ENCODE results near the gene ADCY1.

DNA sequence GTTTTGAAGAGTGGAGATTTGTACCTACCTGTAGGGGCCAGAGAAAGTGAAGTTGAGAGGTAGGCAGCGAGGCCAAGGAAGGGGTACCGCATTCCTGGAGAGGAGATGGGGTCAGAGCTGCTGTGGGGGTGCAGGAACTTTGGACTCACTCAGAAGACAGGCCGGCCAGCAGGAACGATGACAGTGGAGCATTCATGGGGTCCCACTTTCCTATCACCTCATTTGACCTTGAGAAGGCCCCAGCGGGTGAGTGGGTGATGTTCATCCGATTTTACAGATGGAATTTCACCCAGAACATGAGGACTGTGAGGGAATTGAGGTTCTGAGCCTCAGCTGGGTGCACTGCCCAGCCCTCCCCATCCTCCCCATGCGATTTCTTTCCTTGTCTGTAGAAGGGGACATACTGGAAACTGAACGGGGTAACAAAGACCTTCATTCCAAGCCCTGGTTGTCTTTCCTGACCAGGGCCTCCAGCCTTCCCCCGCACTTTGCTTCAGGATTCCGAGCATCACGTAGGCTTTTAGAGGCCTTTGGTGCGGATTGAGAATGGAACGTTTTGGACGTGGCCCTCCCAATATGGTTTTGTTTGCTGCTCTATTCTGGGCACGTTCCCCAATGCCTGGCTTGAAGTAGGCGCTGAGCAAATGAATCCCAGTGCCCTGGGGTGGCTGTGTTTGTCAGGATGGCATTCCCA, 87.3 kb downstream of the ADCY1 start:
- TF ChIP-seq POLR2AphosphoS5 (IDR thresholded peaks at IDR 0.05; ENCODE audit: borderline replicate concordance, low read depth, low read length) (no peak), EZH2 (IDR thresholded peaks at IDR 0.05) (no peak)
